Mesothelial cell of epicardium (in vitro differentiated cells): Measurements from ENCODE around the gene TMEM154. TPM values are rescaled to one million over a fixed set of nuclear protein-coding genes. Genes with fewer than 3 reads are reported as not detected.
A peak's percentile ranks its signal among the peaks of the same experiment; 100 is the strongest.

ENCODE experiments used
- DNase-seq, 2 experiments: peaks; one replicate each; pipeline ENCODE4 v3.0.0; 2021; ENCODE audit warnings: low spot score in 2 of 2; ENCODE audit not compliant: unreplicated experiment in 2 of 2
- H3K27ac Mint-ChIP-seq: 2 replicates; pipeline ENCODE4 v1.8.0; 2021; ENCODE audit warnings: mixed read lengths
- H3K27me3 Mint-ChIP-seq: 2 replicates; pipeline ENCODE4 v1.8.0; 2021; ENCODE audit warnings: low read depth, mixed read lengths
- H3K36me3 Mint-ChIP-seq: 2 replicates; pipeline ENCODE4 v1.8.0; 2021; ENCODE audit warnings: mixed read lengths
- H3K4me1 Mint-ChIP-seq: 2 replicates; pipeline ENCODE4 v1.8.0; 2021; ENCODE audit warnings: mixed read lengths
- H3K4me3 Mint-ChIP-seq: 2 replicates; pipeline ENCODE4 v1.8.0; 2021; ENCODE audit warnings: mild to moderate bottlenecking, moderate library complexity, mixed read lengths
- H3K9me3 Mint-ChIP-seq: 2 replicates; pipeline ENCODE4 v1.8.0; 2021; ENCODE audit warnings: mixed read lengths
- total RNA-seq: library from RNA; stranded (reverse); gene quantifications from 3 replicates; pipeline ENCODE4 v1.2.1, GENCODE V29; 2021
- TF ChIP-seq, protein P1 (sequence below): fragments of 200-600 bp; sonication (generic); IDR thresholded peaks from one replicate; pipeline ENCODE4 v1.5.0; 2021; ENCODE audit warnings: antibody characterized with exemption; ENCODE audit not compliant: unreplicated experiment

Gene TMEM154
- total RNA-seq, 1 donor from 2014 or later = 0.98 TPM

DNA sequence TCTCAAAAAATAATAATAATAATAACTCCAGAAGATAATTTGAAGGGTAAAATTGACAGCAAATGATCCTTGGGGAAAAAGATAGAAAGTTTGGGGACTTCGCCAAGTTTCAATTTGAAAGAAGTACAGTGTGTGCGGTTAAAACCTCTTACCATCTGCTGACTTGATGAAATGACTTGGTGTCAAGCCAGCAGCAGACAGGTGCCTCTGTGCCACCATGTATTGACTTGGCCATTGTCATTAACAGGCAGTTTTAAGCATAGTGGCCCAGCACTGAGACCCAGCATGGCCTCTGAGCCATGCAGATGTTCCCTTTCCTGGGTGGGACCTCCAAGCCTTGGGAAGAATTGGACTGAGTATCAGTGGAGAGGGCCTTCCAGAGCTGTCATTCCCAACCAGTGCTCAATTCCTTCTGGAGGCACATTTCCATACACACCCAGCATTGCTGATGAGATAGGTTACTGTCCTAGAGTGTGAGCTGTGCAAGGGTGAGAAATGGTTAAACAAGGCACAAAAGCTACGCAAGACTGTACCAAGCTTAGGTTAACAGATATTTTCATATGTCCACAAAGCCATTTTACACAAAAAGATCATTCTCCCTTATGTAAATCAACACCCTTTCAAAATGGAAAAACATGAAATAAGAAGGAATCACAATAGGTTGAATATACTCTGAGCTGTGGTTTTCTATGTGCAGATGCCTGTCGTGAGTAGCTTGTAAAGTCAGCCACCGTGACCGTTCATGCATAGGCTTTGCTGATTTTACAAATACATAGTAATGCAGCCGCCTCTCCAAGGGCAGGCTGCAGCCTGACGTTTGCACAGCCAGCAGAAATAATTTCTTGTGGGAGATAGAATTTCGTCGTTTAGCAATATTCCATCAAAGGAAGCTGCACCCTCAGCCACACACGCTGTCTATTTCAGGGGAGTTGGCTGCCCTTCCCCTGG, 84.5 kb downstream of the TMEM154 start:
- TF ChIP-seq, protein P1, sequence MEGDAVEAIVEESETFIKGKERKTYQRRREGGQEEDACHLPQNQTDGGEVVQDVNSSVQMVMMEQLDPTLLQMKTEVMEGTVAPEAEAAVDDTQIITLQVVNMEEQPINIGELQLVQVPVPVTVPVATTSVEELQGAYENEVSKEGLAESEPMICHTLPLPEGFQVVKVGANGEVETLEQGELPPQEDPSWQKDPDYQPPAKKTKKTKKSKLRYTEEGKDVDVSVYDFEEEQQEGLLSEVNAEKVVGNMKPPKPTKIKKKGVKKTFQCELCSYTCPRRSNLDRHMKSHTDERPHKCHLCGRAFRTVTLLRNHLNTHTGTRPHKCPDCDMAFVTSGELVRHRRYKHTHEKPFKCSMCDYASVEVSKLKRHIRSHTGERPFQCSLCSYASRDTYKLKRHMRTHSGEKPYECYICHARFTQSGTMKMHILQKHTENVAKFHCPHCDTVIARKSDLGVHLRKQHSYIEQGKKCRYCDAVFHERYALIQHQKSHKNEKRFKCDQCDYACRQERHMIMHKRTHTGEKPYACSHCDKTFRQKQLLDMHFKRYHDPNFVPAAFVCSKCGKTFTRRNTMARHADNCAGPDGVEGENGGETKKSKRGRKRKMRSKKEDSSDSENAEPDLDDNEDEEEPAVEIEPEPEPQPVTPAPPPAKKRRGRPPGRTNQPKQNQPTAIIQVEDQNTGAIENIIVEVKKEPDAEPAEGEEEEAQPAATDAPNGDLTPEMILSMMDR = no peak
- H3K9me3 Mint-ChIP-seq = no peaks in the 10 kb centered on the region
- DNase-seq = no peak
- H3K36me3 Mint-ChIP-seq = no peaks in the 10 kb centered on the region
- H3K4me3 Mint-ChIP-seq = no peak overlapping the region
- H3K4me1 Mint-ChIP-seq = peaks cover 17% of the 10 kb centered on the region
- no peak overlapping the region for H3K27ac Mint-ChIP-seq
- H3K27me3 Mint-ChIP-seq = peaks cover 3% of the 10 kb centered on the region

DNA sequence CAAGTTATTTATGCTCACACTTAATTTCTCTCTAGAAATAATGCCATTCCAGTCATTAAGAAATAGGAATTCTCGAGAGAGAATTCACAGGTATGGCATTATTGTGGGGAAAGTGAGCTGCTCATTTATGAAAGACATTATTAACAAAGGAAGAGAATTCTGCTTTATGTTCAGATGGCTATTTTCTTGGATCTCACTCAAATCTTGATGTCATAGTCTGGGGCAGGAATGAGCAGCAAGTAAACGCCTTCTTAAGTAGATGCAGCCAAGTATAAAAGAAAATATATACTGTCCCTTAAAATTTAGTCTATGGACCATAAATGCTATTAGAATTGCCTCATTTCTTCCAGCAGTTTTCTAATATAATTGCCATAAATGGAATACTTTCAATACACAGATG, 85.7 kb downstream of the TMEM154 start:
- H3K27me3 Mint-ChIP-seq = peaks cover 3% of the 10 kb centered on the region

DNA sequence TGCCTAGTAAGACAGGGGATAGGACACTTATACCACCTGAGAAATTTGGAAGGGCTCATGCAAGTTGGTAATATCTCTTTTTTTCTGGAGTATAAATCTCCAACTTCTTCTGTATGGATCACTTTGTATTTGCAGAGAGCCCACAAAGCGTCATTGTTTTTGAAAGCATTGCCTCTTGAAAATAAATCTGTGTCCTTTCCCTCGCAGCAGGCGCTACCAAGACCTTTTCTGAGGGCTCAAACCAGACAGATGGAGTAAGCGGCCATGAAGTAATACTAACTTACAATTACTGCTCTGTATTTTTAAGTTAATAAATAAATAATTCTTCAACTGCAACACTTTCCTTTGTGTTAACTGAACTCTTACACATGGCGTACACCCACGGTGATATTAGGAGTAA, 87.9 kb downstream of the TMEM154 start:
- TF ChIP-seq, protein P1 = no peak
- no peak for DNase-seq
- H3K9me3 Mint-ChIP-seq = peaks cover 2% of the 10 kb centered on the region
- H3K36me3 Mint-ChIP-seq = no peaks in the 10 kb centered on the region
- peak overlapping the region; percentile 58 for H3K4me3 Mint-ChIP-seq
- peaks cover 28% of the 10 kb centered on the region for H3K4me1 Mint-ChIP-seq
- H3K27ac Mint-ChIP-seq = no peak overlapping the region
- H3K27me3 Mint-ChIP-seq = peaks cover 3% of the 10 kb centered on the region

More for the DNA sequence above, 85.7 kb downstream of the TMEM154 start:
- H3K36me3 Mint-ChIP-seq = no peaks in the 10 kb centered on the region
- no peak overlapping the region for H3K27ac Mint-ChIP-seq
- no peaks in the 10 kb centered on the region for H3K9me3 Mint-ChIP-seq
- TF ChIP-seq, protein P1 = no peak
- H3K4me3 Mint-ChIP-seq = no peak overlapping the region
- no peak for DNase-seq
- H3K4me1 Mint-ChIP-seq = peaks cover 23% of the 10 kb centered on the region

DNA sequence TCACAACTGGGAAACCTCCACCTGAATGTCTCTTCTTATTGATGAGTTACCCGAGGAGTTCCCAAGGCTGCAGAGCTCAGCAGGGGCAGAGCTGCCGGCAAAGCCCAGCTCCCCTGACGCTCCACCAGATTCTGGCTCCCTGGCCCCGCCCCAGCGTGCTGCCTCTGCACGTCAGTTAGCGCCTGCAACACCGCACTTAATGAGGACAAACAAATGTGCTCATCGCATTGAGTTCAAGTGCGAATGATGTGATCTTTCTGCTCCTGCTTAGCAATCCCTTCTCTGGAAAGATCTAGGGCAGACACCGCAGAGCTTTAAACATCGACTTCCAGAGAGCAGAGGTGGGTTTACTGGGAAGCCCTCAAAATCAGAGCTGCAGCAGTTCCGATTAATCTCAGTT, 88.4 kb downstream of the TMEM154 start:
- H3K27me3 Mint-ChIP-seq = peaks cover 3% of the 10 kb centered on the region
- H3K9me3 Mint-ChIP-seq = peaks cover 7% of the 10 kb centered on the region
- H3K27ac Mint-ChIP-seq = no peak overlapping the region
- no peaks in the 10 kb centered on the region for H3K36me3 Mint-ChIP-seq
- no peak for DNase-seq
- TF ChIP-seq, protein P1 = no peak
- peak overlapping the region; percentile 58 for H3K4me3 Mint-ChIP-seq
- peaks cover 28% of the 10 kb centered on the region for H3K4me1 Mint-ChIP-seq

DNA sequence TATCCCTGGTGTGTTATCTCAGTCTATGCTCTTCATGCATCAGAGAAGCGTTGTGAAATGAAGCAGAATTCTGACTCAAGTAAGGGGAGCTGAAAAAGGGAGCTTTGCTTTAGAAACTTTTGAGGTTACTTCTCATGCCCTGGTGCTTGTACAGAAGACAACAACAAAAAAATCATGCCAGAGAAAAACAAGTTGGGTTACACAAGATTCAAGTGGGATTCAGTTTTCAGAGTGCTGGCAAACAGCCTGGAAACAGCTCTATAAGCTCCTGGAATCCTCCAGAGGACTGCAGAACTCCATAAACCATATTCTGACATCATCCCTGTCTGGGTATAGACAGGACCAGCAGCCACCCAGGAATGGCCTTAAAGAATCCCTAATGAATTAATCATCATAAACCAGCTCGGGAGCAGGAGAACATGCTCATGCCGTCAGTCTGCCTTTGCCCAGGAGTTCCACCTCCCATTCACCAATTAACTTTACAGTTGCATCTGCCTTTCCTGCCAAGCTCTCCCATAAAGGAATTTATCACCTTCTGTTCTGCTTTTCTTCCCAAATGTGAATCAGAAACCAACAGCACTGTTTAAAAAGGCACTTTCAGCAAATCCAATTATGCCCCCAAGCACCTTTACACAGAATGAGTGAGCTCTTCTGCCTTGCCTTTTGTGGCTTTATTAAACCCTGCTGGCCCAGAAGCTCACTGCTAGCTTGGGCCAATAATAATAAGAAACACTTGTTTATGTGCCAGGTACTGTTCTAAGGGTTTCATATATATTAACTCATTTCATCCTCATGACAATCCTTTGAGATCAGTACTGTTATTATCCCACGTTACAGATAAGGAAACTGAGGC, 89.4 kb downstream of the TMEM154 start:
- DNase-seq = no peak
- Mint-ChIP-seq H3K36me3 (no peaks in the 10 kb centered on the region), H3K4me1 (peaks cover 30% of the 10 kb centered on the region), H3K4me3 (peak overlapping the region; percentile 58), H3K27me3 (peaks cover 3% of the 10 kb centered on the region), H3K9me3 (peaks cover 7% of the 10 kb centered on the region), H3K27ac (peak overlapping the region; percentile 74)
- TF ChIP-seq, protein P1 = no peak
